AG04449 (cell line): ENCODE data around the gene EEFSEC.

Experiments used
- CTCF ChIA-PET: fragments of 350-600 bp; formaldehyde crosslinking; extraction: SDS; loops from one replicate; lab custom pipeline; 2021; ENCODE audit warnings: antibody characterized with exemption; lab: Yijun Ruan, JAX
- POLR2A ChIA-PET: fragments of 400-600, 350-600 bp; formaldehyde crosslinking; extraction: SDS; loops from one replicate; lab custom pipeline; 2020; ENCODE audit warnings: antibody characterized with exemption, inconsistent platforms; lab: Yijun Ruan, JAX
- DNase-seq: peaks from one replicate; pipeline ENCODE4 v3.0.0-alpha.2; 2010; ENCODE audit warnings: low read depth, low spot score
- H3K4me3 ChIP-seq: 2 replicates; pipeline ENCODE4 v1.5.1; 2011; ENCODE audit warnings: low read depth, mild to moderate bottlenecking, control low read depth, low read length
- TF ChIP-seq, protein P1 (sequence below): IDR thresholded peaks from one replicate; pipeline ENCODE4 v1.5.1; 2011; ENCODE audit warnings: mild to moderate bottlenecking, moderate library complexity, low read length, control low read depth, inconsistent platforms; ENCODE audit not compliant: insufficient read depth; ENCODE audit errors: missing control alignments

EEFSEC gene

DNA sequence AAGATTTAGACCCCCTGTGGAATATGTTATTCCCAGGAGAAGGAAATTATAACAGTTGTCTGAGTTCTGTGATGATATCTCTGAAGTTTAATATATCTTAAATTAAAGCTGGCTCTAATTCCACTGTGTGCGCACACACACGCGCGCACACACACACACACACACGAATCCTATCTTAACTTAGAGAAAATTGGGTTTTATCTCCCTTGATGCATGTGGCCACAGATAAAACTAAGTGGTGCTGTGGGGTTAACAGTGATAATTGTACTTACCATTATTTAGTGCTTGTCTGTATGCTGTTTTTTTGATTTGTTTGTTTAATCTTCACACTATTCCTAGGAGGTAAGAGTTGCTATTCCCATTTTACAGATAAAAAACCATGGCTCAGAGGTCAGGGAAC, 7.4 kb downstream of the EEFSEC start:
- TF ChIP-seq, protein P1, sequence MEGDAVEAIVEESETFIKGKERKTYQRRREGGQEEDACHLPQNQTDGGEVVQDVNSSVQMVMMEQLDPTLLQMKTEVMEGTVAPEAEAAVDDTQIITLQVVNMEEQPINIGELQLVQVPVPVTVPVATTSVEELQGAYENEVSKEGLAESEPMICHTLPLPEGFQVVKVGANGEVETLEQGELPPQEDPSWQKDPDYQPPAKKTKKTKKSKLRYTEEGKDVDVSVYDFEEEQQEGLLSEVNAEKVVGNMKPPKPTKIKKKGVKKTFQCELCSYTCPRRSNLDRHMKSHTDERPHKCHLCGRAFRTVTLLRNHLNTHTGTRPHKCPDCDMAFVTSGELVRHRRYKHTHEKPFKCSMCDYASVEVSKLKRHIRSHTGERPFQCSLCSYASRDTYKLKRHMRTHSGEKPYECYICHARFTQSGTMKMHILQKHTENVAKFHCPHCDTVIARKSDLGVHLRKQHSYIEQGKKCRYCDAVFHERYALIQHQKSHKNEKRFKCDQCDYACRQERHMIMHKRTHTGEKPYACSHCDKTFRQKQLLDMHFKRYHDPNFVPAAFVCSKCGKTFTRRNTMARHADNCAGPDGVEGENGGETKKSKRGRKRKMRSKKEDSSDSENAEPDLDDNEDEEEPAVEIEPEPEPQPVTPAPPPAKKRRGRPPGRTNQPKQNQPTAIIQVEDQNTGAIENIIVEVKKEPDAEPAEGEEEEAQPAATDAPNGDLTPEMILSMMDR: no peak
- ChIA-PET POLR2A (no interaction called here), CTCF (interaction anchor here (1.1 to 1.4 kb wide), 2 partner anchors 28 to 337 kb away, joined by 3 to 4 read pairs; no protein-coding TSS in a partner anchor)
- no peak for DNase-seq
- H3K4me3 ChIP-seq: no peak overlapping the region

DNA sequence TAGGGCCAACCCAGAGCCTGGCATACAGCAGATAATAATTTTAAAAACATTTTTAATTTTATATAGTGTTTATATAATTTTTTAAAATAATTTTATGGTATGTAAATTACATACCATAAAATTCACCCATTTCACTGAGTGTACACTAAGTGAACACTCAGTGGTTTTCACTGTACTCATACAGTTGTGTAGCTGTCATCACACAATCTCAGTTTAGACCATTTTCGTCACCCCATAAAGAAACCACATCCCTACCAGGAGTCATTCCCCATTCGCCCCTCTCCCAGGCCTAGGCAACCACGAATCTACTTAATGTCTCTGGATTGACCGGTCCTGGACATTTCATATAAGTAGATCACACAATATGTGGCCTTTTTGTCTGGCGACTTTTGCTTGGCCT, 10.2 kb downstream of the EEFSEC start:
- ChIA-PET POLR2A (no interaction called here), CTCF (interaction anchor here (1.0 to 1.3 kb wide), 2 partner anchors 9 to 336 kb away, joined by 3 read pairs; no protein-coding TSS in a partner anchor)
- no peak overlapping the region for H3K4me3 ChIP-seq
- no peak for DNase-seq
- TF ChIP-seq, protein P1: no peak

DNA sequence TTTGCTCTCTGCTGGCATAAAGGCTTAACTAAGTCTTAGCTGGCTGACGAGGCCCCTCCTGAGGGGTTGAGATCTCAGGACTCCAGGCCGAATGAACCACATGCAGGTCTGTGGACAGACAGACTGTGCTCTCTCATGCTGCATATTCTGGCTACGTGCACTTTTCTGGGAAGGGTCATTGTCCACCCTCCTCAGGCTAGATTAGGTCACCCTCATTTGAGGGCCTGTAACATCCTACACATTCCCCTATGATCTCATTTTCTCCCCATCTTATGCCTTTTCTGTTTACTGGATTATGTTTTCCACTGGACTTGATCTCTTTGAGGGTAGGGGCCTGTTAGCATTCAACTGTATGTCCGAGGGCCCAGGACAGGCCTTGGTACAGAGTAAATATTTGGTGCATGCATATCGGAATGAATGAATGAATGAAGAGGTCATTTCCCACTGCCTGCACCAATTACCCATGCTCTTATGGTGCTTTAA, 13.7 kb downstream of the EEFSEC start:
- no peak for DNase-seq
- ChIA-PET POLR2A (no interaction called here), CTCF (interaction anchor here (0.8 to 12.5 kb wide), 9 partner anchors 9 to 439 kb away, joined by 3 to 128 read pairs (median 6); no protein-coding TSS in a partner anchor)
- no peak overlapping the region for H3K4me3 ChIP-seq
- TF ChIP-seq, protein P1: no peak

DNA sequence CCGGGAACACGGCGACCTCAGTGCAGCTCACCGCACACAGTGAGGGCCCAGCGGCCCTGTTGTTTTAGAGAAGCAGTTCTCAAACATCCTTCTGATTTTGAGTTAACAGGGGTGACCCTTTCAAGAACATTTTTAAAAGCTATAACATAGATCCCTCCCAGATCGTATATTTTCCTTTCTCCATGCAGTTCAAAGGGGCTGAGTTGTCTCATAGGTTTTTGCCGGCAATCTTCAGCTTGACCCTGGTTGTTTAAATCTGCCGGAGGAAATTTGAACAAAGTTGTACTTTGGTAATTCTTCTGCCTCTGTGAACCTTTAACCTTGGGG, 14.3 kb downstream of the EEFSEC start:
- TF ChIP-seq, protein P1: no peak
- ChIA-PET CTCF (interaction anchor here (0.6 to 12.5 kb wide), 11 partner anchors 10 to 439 kb away, joined by 3 to 128 read pairs (median 6); no protein-coding TSS in a partner anchor), POLR2A (no interaction called here)
- H3K4me3 ChIP-seq: no peak overlapping the region
- DNase-seq: no peak

DNA sequence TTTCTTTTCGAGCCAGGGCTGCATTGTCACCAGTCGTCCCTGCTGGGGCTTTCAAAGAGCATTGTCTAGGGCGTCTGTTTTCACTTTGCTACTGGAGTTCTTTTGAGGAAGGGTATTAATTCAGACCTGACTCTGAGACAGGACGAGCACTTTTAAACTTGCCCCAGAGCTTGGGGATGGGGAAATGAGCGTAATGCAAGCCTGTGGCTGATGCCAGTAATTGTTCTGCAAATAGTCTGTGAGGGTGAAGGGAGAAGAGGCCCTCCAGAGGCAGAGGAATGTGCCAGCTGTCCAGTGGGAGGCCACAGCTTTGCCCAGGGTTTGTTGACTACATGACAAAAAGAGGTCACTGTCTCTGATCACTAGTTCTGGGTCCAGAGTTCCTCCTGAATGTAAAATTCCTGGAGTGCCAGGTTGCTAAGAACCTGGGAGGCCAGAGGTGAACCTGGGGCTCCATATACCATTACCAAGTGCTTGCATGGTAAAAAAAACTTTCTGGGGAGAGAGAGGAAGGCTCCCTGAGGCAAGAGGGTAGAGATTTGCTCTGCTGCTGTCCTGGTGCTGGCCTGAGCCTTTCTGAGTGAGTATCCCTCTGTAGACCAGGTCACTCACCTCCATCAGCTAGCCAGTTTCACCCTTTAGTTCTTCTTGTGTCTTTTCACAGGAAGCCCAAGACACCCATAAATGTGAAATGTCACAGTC, 14.8 kb downstream of the EEFSEC start:
- DNase-seq: no peak
- H3K4me3 ChIP-seq: no peak overlapping the region
- POLR2A ChIA-PET: interaction anchor here (0.7 kb wide), 1 partner anchor 110 kb away, joined by 4 read pairs; no protein-coding TSS in a partner anchor
- TF ChIP-seq, protein P1: no peak
- CTCF ChIA-PET: interaction anchor here (0.6 to 12.5 kb wide), 12 partner anchors 10 to 438 kb away, joined by 3 to 128 read pairs (median 6); no protein-coding TSS in a partner anchor

DNA sequence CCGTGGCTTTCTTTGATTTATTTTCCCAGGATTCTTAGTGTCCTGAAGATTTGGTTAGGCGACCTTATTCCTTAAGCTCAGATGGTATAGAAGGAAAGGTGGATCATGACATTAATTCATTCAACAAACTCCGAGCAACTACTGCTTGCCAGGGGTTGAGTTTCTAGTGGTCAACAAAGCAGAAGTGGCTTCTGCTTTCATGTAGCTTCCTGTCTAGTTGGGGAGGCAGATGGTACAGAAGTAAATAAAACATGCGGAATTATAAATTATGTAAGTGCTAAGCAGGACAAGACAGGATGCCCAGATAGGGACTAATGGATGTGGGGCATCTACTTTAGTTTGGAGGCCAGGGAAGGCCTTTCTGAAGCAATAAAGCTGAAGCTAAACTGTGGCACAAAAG, 15.6 kb downstream of the EEFSEC start:
- TF ChIP-seq, protein P1: no peak
- no peak for DNase-seq
- CTCF ChIA-PET: interaction anchor here (0.6 to 12.5 kb wide), 10 partner anchors 11 to 437 kb away, joined by 3 to 128 read pairs (median 6); no protein-coding TSS in a partner anchor
- no peak overlapping the region for H3K4me3 ChIP-seq
- POLR2A ChIA-PET: no interaction called here
